GM19193 (cell line): ENCODE data around the gene FKBP14.
A peak's percentile ranks its signal among the peaks of the same experiment; 100 is the strongest.

Experiments used
- POLR2A ChIP-seq: IDR thresholded peaks from 4 replicates; pipeline ENCODE4 v1.6.1; 2011; ENCODE audit not compliant: insufficient read depth, insufficient read length; ENCODE audit errors: extremely low read depth

The FKBP14 gene

DNA sequence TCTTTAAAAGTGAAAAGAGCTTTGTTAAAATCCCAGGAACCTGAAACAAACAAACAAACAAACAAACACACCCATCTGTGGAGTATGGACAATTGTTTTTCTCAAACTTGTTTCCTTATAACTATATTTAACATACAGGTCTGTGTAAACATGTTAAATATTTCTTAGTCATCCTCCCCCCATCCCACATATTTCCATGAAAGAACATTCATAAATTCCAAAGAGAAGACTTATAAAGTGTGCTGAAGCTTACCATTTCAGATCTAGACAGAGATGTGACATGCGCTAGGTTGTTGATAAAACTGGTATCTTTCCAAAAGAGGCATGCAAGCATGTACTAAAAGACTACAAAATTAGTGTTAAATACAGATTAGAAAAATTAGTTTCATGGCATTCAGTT is 6.5 kb downstream of the FKBP14 start:
- TF ChIP-seq POLR2A, result no peak

DNA sequence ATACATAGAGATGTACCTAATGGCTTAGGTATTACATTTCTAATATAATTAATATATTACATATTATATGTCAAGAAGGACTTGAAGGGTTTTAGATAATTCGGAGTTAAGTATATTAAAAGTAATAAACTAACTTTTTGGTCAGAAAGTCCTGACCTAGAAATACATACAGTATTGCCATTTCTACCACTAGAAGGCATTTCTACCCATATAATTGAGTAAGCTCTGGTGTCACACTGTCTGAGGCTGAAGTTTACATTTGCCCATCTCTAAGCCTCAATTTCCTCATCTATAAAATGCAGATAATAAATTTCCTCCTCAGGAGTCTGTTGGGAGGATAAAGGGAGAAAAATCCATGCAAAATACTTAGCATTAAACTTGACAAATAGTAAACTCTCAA is 7.1 kb downstream of the FKBP14 start:
- no peak for TF ChIP-seq POLR2A

- no peak for TF ChIP-seq POLR2A
Observed at GRCh38 chr7:30018451-30018850, 8.1 kb downstream of the FKBP14 start.

DNA sequence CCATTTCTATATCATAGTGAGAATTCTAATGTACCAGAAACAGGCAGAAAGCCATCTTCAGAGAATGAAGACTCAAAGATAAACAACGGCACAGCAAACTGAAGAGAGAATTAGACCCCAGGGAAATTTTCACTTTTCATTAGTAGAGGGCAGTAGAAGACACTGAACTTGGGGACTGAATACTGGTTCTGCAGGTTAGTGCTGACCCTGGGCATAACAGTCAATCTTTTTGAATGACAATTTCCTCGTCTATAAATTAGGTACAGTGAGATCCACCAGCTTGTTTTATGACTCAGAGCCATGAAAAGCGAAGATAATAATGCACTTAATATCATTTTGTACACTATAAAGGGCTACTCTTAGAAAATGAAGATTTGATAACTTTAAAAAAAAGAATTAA is 13.7 kb downstream of the FKBP14 start:
- no peak for TF ChIP-seq POLR2A

- TF ChIP-seq POLR2A, result no peak
Observed at GRCh38 chr7:30010021-30010420, 16.5 kb downstream of the FKBP14 start.

GRCh38 chr7:30005464-30005863 is 21.0 kb downstream of the FKBP14 start:
- TF ChIP-seq POLR2A, result no peak

GRCh38 chr7:30003098-30003497 is 23.4 kb downstream of the FKBP14 start:
- TF ChIP-seq POLR2A, result no peak

DNA sequence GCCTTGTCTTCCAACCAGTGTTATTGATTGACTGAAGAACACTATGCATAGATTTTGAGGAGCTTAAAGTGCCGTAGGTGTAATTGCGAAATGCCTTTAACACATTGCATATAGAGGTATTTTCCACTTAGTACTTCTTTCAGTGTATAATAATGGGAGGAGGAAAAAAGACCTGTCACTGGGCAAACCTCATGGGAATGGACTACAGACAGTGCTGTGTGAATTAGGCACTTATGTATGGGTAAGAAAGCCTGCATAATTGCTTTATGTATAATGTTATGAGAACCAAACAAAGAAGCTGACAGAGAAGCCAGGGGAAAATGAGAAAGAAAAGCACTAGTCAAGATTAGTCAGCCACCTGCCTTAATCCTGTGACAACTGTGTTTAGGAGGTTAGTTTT is 24.5 kb downstream of the FKBP14 start:
- TF ChIP-seq POLR2A, result no peak

- TF ChIP-seq POLR2A, result no peak
Observed at GRCh38 chr7:29998489-29998888, 28.0 kb downstream of the FKBP14 start.

GRCh38 chr7:29996321-29996720 is 30.2 kb downstream of the FKBP14 start:
- TF ChIP-seq POLR2A, result no peak

DNA sequence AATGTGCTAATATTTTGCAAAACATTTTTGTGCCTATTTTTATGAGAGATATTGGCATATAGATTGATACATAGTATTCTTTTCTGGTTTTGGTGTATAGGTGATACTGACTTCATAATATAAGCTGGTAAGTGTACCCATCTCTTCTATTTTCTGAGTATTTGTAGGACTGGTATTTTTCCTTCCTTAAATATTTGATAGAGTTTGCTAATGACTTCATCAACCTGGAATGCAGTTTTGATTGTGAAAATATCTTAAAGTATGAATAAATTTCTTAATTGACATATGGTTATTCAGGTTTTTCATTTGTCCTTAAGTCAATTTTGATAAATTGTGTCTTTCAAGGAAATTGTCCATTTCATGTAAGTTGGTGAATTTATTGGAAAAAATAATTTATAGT is 30.9 kb downstream of the FKBP14 start:
- no peak for TF ChIP-seq POLR2A

DNA sequence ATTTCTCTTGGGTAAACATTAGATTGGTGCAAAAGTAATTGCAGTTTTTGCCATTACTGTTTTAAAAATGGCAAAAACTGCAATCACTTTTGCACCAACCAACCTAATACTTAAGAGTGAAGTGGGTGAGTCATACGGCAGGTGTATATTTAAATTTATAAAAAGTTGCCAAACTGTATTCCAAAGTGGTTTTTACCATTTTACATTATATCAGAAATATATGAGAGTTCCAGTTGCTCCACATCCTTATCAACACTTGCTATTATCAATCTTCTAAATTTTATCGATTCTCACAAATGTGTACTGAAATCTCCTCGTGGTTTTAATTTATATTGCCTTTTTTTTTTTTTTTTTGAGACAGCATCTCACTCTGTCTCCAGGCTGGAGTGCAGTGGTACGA is 33.4 kb downstream of the FKBP14 start:
- TF ChIP-seq POLR2A, result no peak

DNA sequence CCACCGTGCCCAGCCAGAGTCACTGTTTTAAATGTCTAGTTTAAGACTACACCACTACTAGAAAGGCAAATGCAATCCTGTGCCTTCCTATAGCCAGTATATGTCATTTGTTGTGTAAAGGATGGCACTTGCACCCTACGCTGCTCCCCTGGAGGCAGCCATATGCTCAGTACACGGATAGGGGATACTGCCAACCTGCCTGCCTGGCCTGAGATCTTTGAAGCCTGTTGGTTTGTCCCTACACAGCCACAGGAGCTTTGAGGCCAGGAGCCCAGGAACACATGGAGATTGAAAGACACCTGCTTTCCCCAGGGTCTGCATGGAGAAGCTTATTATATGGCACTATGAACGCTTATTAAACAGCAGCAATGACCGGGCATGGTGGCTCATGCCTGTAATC is 34.6 kb downstream of the FKBP14 start:
- no peak for TF ChIP-seq POLR2A

- no peak for TF ChIP-seq POLR2A
Observed at GRCh38 chr7:29990931-29991330, 35.6 kb downstream of the FKBP14 start.

GRCh38 chr7:29989257-29989995 is 37.1 kb downstream of the FKBP14 start, which contains the start of gene SCRN1:
Gene SCRN1 (minus strand): TSS chr7:29989801. CDS start chr7:29969067, 20,734 bp downstream.
- peak; percentile 48 for TF ChIP-seq POLR2A

- peak; percentile 50 for TF ChIP-seq POLR2A
Observed at GRCh38 chr7:29988424-29989256, 37.9 kb downstream of the FKBP14 start.
